Measurements from ENCODE around the gene SH3PXD2A.

Gene SH3PXD2A

DNA sequence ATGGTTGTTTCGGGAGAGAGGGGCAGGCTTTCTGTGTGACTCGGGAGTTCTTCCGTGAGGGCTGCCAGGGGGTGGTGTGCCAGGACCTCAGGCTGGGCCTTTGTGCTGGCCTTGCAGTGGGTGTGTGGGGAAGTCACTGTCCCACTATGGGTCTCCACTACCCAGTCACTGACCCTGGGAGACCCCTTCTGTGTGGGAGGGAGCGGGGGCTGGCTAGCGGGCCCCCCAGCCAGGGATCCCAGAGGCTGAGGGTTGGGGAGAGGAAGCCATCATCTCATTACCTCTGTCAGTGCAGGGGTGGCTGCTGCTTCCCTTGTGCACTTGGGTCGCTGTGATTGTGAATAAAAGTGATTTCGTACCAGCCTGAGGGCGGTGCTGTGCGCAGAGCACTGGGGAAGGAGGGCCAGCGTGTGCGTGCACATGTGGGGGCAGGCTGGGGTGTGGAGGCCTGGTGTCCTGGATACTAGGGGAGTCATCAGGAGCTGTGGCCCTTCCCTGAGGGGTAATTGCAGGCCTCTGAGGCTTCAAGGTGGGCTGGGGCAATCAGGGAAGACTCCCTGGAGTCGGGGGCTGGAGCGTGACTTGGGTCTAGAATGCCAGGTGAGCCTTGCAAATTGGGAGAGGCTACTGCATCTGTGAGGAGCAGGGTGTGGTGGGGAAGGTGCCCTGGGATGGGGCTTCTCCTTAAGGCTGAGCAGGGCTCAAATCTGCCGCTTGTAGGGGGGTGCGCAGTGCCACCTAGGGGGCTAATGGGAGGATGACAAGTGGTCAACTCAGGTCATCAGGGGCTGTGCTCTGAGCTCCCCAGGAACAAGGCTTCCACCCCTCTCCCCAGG lies 263.0 kb downstream of the SH3PXD2A start:
- no peak overlapping the region for H3K4me3 ChIP-seq (ENCODE audit: low read depth, low read length)

DNA sequence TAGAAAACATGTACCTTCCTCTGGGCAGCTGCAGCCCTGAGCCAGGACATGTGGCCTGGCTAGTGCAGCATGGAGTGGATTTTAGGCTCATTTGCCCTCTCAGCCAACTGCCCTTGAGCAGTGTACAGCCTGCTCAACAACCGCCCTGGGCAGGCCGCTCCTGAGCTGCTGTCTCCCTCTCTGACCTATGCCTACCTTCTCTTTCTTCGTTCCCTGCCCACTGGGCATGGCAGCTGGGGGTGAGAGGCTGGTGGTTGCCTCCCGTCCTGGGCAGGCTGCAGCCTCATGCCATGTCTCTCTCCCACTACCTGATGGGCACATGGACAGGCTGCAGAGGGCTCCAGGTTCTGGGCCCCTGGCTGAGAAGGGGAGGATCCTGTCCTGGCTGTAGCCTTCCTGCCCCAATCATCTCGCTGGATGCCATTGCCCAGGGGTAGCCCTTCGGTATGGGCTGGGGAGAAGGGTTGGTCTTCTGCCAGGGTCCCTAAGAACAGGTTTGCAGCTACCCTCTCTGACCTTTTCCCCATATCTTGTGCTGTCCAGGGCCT lies 264.6 kb downstream of the SH3PXD2A start:
- no peak overlapping the region for H3K4me3 ChIP-seq (ENCODE audit: low read depth, low read length)

DNA sequence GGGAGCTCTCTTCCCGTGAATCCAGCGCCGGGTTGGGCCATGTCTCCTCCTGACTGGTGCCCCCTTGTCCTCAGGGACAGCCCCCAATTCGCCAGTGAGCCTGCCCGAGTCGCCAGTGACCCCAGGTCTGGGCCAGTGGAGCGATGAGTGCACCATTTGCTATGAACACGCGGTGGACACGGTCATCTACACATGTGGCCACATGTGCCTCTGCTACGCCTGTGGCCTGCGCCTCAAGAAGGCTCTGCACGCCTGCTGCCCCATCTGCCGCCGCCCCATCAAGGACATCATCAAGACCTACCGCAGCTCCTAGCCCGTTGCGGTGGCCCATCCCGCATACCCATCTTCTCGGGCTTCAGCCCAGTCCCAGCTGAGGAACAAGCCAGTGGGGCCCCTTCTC lies 265.3 kb downstream of the SH3PXD2A start:
- H3K4me3 ChIP-seq (ENCODE audit: low read depth, low read length): no peak overlapping the region

GRCh38 chr10:103589074-103589630 lies 266.2 kb downstream of the SH3PXD2A start:
- no peak overlapping the region for H3K4me3 ChIP-seq (ENCODE audit: low read depth, low read length)

GRCh38 chr10:103587073-103587472 lies 268.3 kb downstream of the SH3PXD2A start:
- H3K4me3 ChIP-seq (ENCODE audit: low read depth, low read length): no peak overlapping the region

DNA sequence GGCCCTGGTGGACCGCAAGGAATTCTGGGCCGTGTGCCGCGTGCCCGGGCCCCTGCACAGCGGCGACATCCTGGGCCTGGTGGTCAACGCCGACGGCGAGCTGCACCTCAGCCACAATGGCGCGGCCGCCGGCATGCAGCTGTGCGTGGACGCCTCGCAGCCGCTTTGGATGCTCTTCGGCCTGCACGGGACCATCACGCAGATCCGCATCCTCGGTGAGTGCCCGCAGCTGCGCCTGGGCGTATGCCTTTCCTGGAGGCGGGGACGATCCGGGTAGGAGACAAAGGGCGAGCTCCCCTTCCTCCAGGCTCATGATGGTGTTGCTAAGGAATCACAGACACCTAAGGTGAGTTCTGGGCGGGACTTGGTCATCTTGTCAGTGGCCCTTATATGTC lies 270.4 kb downstream of the SH3PXD2A start:
- H3K4me3 ChIP-seq (ENCODE audit: low read depth, low read length): no peak overlapping the region

GRCh38 chr10:103584216-103585010 lies 271.0 kb downstream of the SH3PXD2A start:
- no peak overlapping the region for H3K4me3 ChIP-seq (ENCODE audit: low read depth, low read length)

DNA sequence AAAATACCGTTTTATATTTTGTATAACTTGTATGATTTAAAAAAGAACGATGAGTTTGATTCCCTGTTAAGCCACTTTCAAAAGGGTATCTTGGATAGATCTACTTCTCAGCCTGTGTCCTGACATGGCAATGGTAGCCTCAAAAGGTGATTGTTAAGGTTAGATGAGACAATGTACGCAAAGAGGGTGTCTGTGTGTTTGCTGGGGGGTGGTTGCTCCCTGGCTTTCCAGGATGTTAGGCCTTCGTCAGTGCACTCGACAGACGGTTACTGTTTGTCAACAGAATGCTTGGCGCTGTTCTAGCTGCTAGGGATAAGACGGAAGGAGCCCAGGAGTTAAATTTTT lies 271.5 kb downstream of the SH3PXD2A start:
- H3K4me3 ChIP-seq (ENCODE audit: low read depth, low read length): no peak overlapping the region

GRCh38 chr10:103582331-103583123 lies 272.8 kb downstream of the SH3PXD2A start:
- no peak overlapping the region for H3K4me3 ChIP-seq (ENCODE audit: low read depth, low read length)

- no peak overlapping the region for H3K4me3 ChIP-seq (ENCODE audit: low read depth, low read length)
Measured at GRCh38 chr10:103581499-103581898, 273.9 kb downstream of the SH3PXD2A start.

- no peak overlapping the region for H3K4me3 ChIP-seq (ENCODE audit: low read depth, low read length)
Measured at GRCh38 chr10:103580430-103580829, 274.9 kb downstream of the SH3PXD2A start.

DNA sequence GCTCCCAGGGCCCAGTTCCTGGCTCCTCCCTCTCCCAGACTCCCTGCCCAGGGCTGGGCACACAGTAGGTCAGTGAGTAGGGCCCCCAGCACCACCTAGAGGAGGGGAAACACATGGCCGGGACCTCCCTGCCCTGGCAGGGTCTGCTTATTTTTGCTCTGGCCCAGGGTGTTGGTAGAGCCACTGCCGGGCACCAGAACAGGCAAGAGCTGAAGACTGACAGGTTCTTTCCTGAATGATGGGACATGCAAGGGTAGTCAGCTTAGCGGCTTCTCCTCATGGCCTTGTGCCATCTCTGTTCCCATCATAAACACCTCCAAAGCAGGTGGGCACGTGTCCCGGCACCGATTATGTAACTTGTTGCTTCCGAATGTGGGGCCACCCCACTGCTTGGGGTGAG lies 275.4 kb downstream of the SH3PXD2A start:
- H3K4me3 ChIP-seq (ENCODE audit: low read depth, low read length): no peak overlapping the region

DNA sequence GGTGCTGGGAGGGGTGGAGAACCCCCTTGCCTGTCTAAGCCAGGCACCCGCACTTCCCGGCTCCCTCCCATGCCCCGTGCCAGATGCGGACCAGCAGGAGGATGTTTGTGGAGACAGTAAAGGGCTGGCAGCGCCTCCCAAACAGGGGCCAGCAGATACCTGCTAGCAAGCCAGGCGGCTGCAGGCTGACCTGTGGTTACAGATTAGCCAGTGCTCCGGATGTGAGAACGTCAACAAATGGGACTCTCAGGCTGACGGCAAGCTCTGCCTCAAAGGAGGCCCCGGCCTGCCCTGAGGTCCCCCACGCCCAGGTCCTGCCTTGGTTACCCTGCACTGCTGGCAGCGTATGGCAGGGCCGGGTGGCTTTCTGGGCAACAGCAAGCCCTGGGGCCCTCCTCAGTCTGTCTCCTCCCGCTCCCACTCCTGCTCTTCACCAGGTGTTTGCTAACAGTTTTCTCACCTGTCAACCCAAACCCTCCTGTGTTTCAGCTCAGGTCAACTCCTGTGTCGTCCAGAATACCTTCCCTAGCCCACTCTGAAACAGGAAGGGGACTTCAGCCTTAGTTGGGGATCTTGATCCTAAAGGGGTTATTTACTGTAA lies 276.5 kb downstream of the SH3PXD2A start:
- H3K4me3 ChIP-seq (ENCODE audit: low read depth, low read length): no peak overlapping the region

DNA sequence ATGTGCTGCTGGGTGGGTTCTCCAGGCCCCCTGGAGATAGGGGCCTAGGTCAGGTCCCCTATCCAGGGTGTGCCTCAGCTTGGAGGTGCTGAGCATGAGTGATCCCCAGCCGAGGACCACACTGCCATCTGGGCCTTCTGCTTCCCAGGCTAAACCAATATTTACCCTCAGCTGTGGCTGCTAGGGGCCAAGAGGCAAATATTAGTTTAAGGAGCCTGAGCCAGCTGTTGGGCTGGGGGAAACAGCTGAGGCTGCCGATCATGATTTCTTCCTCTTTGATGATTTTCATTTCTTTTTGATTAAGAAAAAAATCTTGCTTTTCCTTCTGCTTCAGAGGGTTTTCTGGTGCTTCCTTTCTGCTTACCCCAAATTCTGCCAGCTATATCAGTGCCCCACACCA lies 278.5 kb downstream of the SH3PXD2A start:
- H3K4me3 ChIP-seq (ENCODE audit: low read depth, low read length): no peak overlapping the region

- no peak overlapping the region for H3K4me3 ChIP-seq (ENCODE audit: low read depth, low read length)
Measured at GRCh38 chr10:103576076-103576471, 279.3 kb downstream of the SH3PXD2A start.

DNA sequence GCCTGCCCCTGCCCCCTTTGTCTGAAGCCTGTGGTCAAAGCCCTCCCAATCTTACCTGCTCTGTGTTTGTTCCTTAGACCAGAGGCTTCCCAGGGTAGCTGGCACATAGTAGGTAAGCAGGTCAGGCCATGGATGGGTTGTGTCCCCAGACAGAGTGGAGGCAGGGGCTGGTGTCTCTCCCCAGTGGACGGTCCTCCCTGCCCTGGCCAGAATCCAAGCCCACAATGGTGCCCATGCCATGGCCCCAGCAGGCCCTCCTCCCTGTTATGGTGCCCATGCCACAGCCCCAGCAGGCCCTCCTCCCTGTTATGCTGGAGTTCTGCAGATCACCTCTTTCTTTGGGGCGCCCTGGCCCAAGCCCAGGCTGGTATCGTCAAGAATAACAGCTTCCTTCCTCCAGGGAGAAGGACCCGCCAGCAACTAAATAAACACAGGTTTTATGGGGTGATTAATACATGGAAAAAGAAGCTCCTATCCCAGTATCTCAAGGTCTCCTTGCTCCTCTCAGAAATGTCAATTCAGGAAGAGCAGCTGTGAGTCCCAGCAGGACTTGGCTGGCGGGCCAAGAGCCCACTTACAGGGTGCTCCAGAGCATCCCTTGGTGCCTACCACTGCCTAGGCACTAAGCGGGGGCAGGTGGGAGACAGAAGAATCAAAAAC lies 279.8 kb downstream of the SH3PXD2A start:
- H3K4me3 ChIP-seq (ENCODE audit: low read depth, low read length): no peak overlapping the region

DNA sequence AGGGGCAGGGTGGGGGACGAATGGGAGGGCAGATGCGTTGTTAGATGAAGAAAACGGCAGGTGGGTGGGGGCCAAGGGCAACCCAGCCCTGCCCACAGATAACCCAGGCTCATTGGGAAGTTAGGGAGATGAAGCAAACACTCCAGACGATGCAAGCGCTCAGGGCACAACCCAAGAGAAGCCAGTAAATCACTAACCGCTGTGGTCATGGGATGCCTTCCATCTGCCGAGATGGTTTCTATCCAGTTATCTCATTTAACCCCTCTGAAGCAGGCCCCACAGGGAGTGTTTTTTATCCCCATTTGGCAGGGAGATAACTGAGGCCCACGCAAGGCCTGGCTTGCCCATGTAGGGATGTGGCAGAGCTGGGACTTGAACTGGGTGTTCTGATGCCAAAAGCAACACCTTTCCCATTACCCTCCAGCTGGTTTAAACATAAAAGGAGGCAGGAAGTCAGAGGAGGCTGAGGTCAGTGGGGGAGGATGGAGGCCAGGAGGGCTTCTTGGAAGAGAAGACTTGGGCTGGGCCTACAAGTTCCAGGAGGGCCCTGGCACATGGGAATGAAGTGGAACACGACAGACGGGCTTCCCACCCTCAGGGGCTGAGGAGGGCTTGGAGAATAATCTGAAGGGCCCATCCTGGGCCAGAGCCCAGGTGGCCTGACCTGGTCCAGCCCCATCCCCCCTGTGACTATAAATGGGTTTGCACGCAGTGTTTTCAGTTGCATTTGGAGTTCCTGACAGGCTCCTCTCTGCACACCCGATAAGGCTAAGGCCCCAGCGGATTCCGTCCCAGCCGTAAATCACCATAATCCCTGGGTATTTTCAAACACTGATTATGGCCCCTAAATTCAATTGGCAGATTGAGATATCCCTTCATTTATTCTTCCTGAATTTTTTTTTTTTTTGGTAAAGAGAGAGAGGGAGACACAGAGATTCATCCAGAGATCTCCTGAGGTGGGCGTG lies 281.0 kb downstream of the SH3PXD2A start:
- no peak overlapping the region for H3K4me3 ChIP-seq (ENCODE audit: low read depth, low read length)

GRCh38 chr10:103573205-103573487 lies 282.2 kb downstream of the SH3PXD2A start:
- H3K4me3 ChIP-seq (ENCODE audit: low read depth, low read length): no peak overlapping the region

All from iPS-11a (cell line).